GM12878 (cell line): Measurements from ENCODE around the gene DIMT1. TPM values are rescaled to one million over a fixed set of nuclear protein-coding genes. Genes with fewer than 3 reads are reported as not detected.
A peak's percentile ranks its signal among the peaks of the same experiment; 100 is the strongest.

Experiments
- ATAC-seq: fragments of 200-7000 bp; cut with Tn5 transposase; 3 replicates; pipeline ENCODE4 v1.9.1; 2020; ENCODE audit warnings: mild to moderate bottlenecking, moderate library complexity
- BruUV-seq: library from RNA; stranded (reverse); fragments of 400-500 nt; replicated peaks from 2 replicates; lab custom pipeline; 2021; lab: Mats Ljungman, UMichigan
- CTCF ChIA-PET: fragments of 300-600 bp; sonication (Branson Sonifier 250); formaldehyde crosslinking; extraction: SDS; loops from one replicate; lab custom pipeline; 2021; ENCODE audit warnings: inconsistent platforms; lab: Yijun Ruan, JAX
- POLR2A ChIA-PET: fragments of 350-600 bp; formaldehyde crosslinking; extraction: SDS; loops from one replicate; lab custom pipeline; 2021; ENCODE audit warnings: inconsistent platforms; lab: Charles Lee
- RAD21 ChIA-PET: fragments of 300-600 bp; sonication (Branson Sonifier 250); formaldehyde crosslinking; loops from one replicate; lab custom pipeline; 2023; ENCODE audit warnings: antibody characterized with exemption; ENCODE audit not compliant: unreplicated experiment; lab: Charles Lee
- SMC1A ChIA-PET: fragments of 300-600 bp; sonication (Branson Sonifier 250); formaldehyde crosslinking; loops from one replicate; lab custom pipeline; 2023; ENCODE audit not compliant: unreplicated experiment, uncharacterized antibody; lab: Charles Lee
- DNase-seq: peaks from one replicate; pipeline ENCODE4 v3.0.0-alpha.2; 2011; ENCODE audit warnings: low read depth, low spot score
- FAIRE-seq: peaks from 3 replicates; lab custom pipeline; 2011; peaks lifted over from hg19 to GRCh38; lab: Jason Lieb, UNC
- H2AFZ ChIP-seq: 2 replicates; pipeline ENCODE4 v1.6.0; 2011; ENCODE audit warnings: low read depth, low read length, control low read depth; ENCODE audit not compliant: control insufficient read depth
- H3K27ac ChIP-seq: 2 replicates; pipeline ENCODE4 v1.5.1; 2011; ENCODE audit warnings: control low read depth; ENCODE audit not compliant: control insufficient read depth, insufficient read depth
- H3K27me3 ChIP-seq, 2 experiments: replicated peaks in 1 of 2; 2 replicates each; pipeline versions ENCODE4 v1.6.0 to v1.6.1; 2011; ENCODE audit warnings: low read length in 1 of 2; ENCODE audit not compliant: control insufficient read depth in 2 of 2, insufficient read depth in 2 of 2
- H3K36me3 ChIP-seq, 2 experiments: 2 replicates each; pipeline ENCODE4 v1.5.1; 2011; ENCODE audit warnings: low read length in 1 of 2; ENCODE audit not compliant: control insufficient read depth in 2 of 2, insufficient read depth in 2 of 2
- H3K4me1 ChIP-seq: 2 replicates; pipeline ENCODE4 v1.6.1; 2011; ENCODE audit warnings: mild to moderate bottlenecking, low read length, moderate library complexity, mixed read lengths; ENCODE audit not compliant: control insufficient read depth, insufficient read depth
- H3K4me2 ChIP-seq: 2 replicates; pipeline ENCODE4 v1.6.0; 2011; ENCODE audit warnings: control low read depth; ENCODE audit not compliant: control insufficient read depth, insufficient read depth
- H3K4me3 ChIP-seq: fragments of 200-600 bp; sonication (generic); 2 replicates; pipeline ENCODE4 v1.5.1; 2016
- H3K79me2 ChIP-seq: 2 replicates; pipeline ENCODE4 v1.6.0; 2011; ENCODE audit warnings: low read length; ENCODE audit not compliant: control insufficient read depth, insufficient read depth
- H3K9ac ChIP-seq: 2 replicates; pipeline ENCODE4 v1.8.0; 2011; ENCODE audit warnings: low read length, control low read depth, mixed read lengths; ENCODE audit not compliant: control insufficient read depth, insufficient read depth
- H3K9me3 ChIP-seq: replicated peaks from 3 replicates; pipeline ENCODE4 v1.5.1; 2011; ENCODE audit warnings: mild to moderate bottlenecking, low read length; ENCODE audit not compliant: control insufficient read depth, insufficient read depth
- H4K20me1 ChIP-seq: 2 replicates; pipeline ENCODE4 v1.6.0; 2011; ENCODE audit not compliant: control insufficient read depth, insufficient read depth
- ASH2L ChIP-seq: fragments of 300-600, 200-600 bp; sonication (generic); IDR thresholded peaks from 2 replicates; pipeline ENCODE4 v1.6.1; 2017; ENCODE audit warnings: low read depth, mild to moderate bottlenecking, borderline replicate concordance
- BCLAF1 ChIP-seq: fragments of 450-650 bp; IDR thresholded peaks from 2 replicates; pipeline ENCODE4 v1.6.1; 2017; ENCODE audit warnings: antibody characterized with exemption, mild to moderate bottlenecking, moderate library complexity
- BHLHE40 ChIP-seq, 2 experiments: fragments of 450-650 bp in 1 of 2; IDR thresholded peaks; 2 replicates each; pipeline ENCODE4 v1.6.1; 2011 to 2017; ENCODE audit warnings: low read depth in 2 of 2, borderline replicate concordance in 1 of 2, improper control_type of control experiment in 1 of 2, low read length in 1 of 2, mild to moderate bottlenecking in 1 of 2
- BRCA1 ChIP-seq: IDR thresholded peaks from 2 replicates; pipeline ENCODE4 v1.6.1; 2011; ENCODE audit warnings: low read depth, low read length, improper control_type of control experiment
- CBX3 ChIP-seq: fragments of 200-600 bp; sonication (generic); IDR thresholded peaks from 2 replicates; pipeline ENCODE4 v1.6.1; 2016; ENCODE audit warnings: low read depth, borderline replicate concordance
- E2F8 ChIP-seq: fragments of 450-650 bp; IDR thresholded peaks from 2 replicates; pipeline ENCODE4 v1.6.1; 2018; ENCODE audit warnings: mild to moderate bottlenecking, low read depth, moderate library complexity; ENCODE audit not compliant: partially characterized antibody
- EED ChIP-seq: sonication (generic); IDR thresholded peaks from 2 replicates; pipeline ENCODE4 v1.6.1; 2016; ENCODE audit warnings: antibody characterized with exemption, low read depth
- ETV6 ChIP-seq, 2 experiments: fragments of 450-650 bp in 1 of 2; IDR thresholded peaks in 1 of 2; conservative IDR thresholded peaks in 1 of 2; 2 replicates each; pipeline ENCODE4 v1.6.1; 2014; ENCODE audit warnings: antibody characterized with exemption in 1 of 2, borderline replicate concordance in 1 of 2, low read depth in 1 of 2, mild to moderate bottlenecking in 1 of 2, moderate library complexity in 1 of 2
- FOXK2 ChIP-seq: fragments of 450-650 bp; IDR thresholded peaks from 2 replicates; pipeline ENCODE4 v1.6.1; 2017; ENCODE audit warnings: mild to moderate bottlenecking, moderate library complexity
- GATAD2B ChIP-seq: fragments of 450-650 bp; conservative IDR thresholded peaks from 2 replicates; pipeline ENCODE4 v1.6.1; 2017; ENCODE audit warnings: low read depth, mild to moderate bottlenecking, moderate library complexity
- JUND ChIP-seq: IDR thresholded peaks from 2 replicates; pipeline ENCODE4 v1.6.1; 2012; ENCODE audit warnings: low read depth, mild to moderate bottlenecking, low read length, improper control_type of control experiment, moderate library complexity
- KAT2A ChIP-seq: conservative IDR thresholded peaks from 2 replicates; pipeline ENCODE4 v1.6.1; 2011; ENCODE audit warnings: low read depth, low read length; ENCODE audit not compliant: control insufficient read depth
- MTA3 ChIP-seq: IDR thresholded peaks from 2 replicates; pipeline ENCODE4 v1.6.1; 2012; ENCODE audit warnings: low read length, inconsistent platforms, borderline replicate concordance
- MXI1 ChIP-seq: fragments of 150-350 bp; IDR thresholded peaks from 2 replicates; pipeline ENCODE4 v1.6.1; 2011; ENCODE audit warnings: low read depth, mild to moderate bottlenecking, inconsistent platforms, low read length, improper control_type of control experiment
- RCOR1 ChIP-seq: conservative IDR thresholded peaks from 2 replicates; pipeline ENCODE4 v1.6.1; 2012; ENCODE audit warnings: low read depth, low read length, improper control_type of control experiment
- SIX5 ChIP-seq: IDR thresholded peaks from 2 replicates; pipeline ENCODE4 v1.6.1; 2011; ENCODE audit warnings: mild to moderate bottlenecking, low read depth, low read length, moderate library complexity; ENCODE audit not compliant: severe bottlenecking
- SREBF2 ChIP-seq: IDR thresholded peaks from 2 replicates; pipeline ENCODE4 v1.6.1; 2012; ENCODE audit warnings: mild to moderate bottlenecking, low read length
- WGBS: methylation state at CpG from one replicate; pipeline ENCODE4 v1.1.6; 2016; ENCODE audit warnings: low lambda C conversion rate; ENCODE audit not compliant: insufficient replicate concordance, insufficient coverage; ENCODE audit errors: missing lambda C conversion rate; 5-methylcytosine and 5-hydroxymethylcytosine counted together
- in situ Hi-C: fragments of 300-500 bp; cut with MboI; formaldehyde crosslinking; loops from 9 replicates; pipeline ENCODE4 v1.14.3; 2018; ENCODE audit warnings: mixed read lengths
- intact Hi-C: fragments of 100-400 bp; cut with micrococcal nuclease; formaldehyde crosslinking; loops from one replicate; pipeline ENCODE4 v1.14.2; 2022; ENCODE audit not compliant: unreplicated experiment
- polyA plus RNA-seq, 11 experiments: library from polyadenylated mRNA; depleted of rRNA in 4 of 11; unstranded in 6 of 11; stranded (reverse) in 5 of 11; fragments of >200 nt; fragmentation: Nextera tagmentation in 4 of 11; fragmentation: Illumina TruSeq in 1 of 11; extraction: Ambion mirVana in 4 of 11; extraction: Trizol in 1 of 11; gene quantifications; 1 replicate in 1 of 11; 2 replicates in 10 of 11; pipeline versions ENCODE4 v1.2.1 to v1.2.3, GENCODE V29; 2011 to 2016; ENCODE audit warnings: inconsistent platforms in 2 of 11, missing spikeins in 2 of 11, low read depth in 1 of 11
- total RNA-seq, 4 experiments: library from RNA; depleted of rRNA in 3 of 4; stranded (reverse); fragments of >200 nt in 3 of 4; fragmentation: Illumina TruSeq in 1 of 4; extraction: Trizol in 1 of 4; gene quantifications; 2 replicates each; pipeline versions ENCODE4 v1.2.1 to v1.2.3, GENCODE V29; 2013 to 2021

Gene DIMT1
- total and polyA plus RNA-seq, 10 of the 15 experiments (the other 5 are each of a cell fraction or from before 2014, with no cell fraction given): 19.0 to 66.2 (median 31.6) TPM

GRCh38 chr5:62412549-62413329 is 9.0 kb upstream of the DIMT1 start, which contains the start of gene IPO11:
Gene IPO11 (plus strand): TSS chr5:62412763. CDS start chr5:62437280, 24,517 bp downstream.
- Histone ChIP-seq H4K20me1 (no peaks in the 10 kb centered on the region), H3K4me2 (peak within 1 kb of the TSS; percentile 88), H3K36me3 (no peaks in the 10 kb centered on the region; a peak in 1 of 4 replicates), H2AFZ (peak within 1 kb of the TSS; percentile 91), H3K27ac (peak within 1 kb of the TSS; percentile 56), H3K79me2 (peaks cover 31% of the 10 kb centered on the region), H3K27me3 (no peaks in the 10 kb centered on the region), H3K9me3 (no peaks in the 10 kb centered on the region), H3K4me3 (peak within 1 kb of the TSS; percentile 80), H3K9ac (peak within 1 kb of the TSS; percentile 45), H3K4me1 (peaks cover 4% of the 10 kb centered on the region; the same call in 1 of the 2 replicates)
- intact Hi-C loops: loop anchor here (1.0 kb wide), 1 partner anchor 107 kb away; no protein-coding TSS in a partner anchor
- ChIA-PET POLR2A (interaction anchor here (0.6 to 3.1 kb wide), 5 partner anchors 9 to 107 kb away, joined by 4 to 56 read pairs (median 5); partner anchors contain the start of genes DIMT1 and KIF2A), SMC1A (interaction anchor here (0.7 to 4.6 kb wide), 7 partner anchors 10 to 171 kb away, joined by 3 to 47 read pairs (median 3); partner anchors contain the start of gene DIMT1), CTCF (interaction anchor here (0.5 to 2.8 kb wide), 6 partner anchors 10 to 188 kb away, joined by 3 to 36 read pairs (median 4); partner anchors contain the start of gene DIMT1), RAD21 (interaction anchor here (1.1 to 2.6 kb wide), 3 partner anchors 9 to 50 kb away, joined by 3 to 41 read pairs (median 3); partner anchors contain the start of gene DIMT1)
- ATAC-seq (peak; percentile 98), FAIRE-seq (peak; percentile 99), DNase-seq (peak; percentile 98)
- in situ Hi-C loops: no loop called here
- WGBS: under 1% methylated on average over 56 of the region's 66 CpGs
- BruUV-seq: no TSS peak
- no peak for TF ChIP-seq SREBF2
- TF ChIP-seq BHLHE40 (IDR thresholded peaks at IDR 0.05; ENCODE audit: borderline replicate concordance in 1 of 2, low read depth in 2 of 2, low read length in 1 of 2): peak; percentile 26 to 32; a peak in 1 of 4 replicates
- peak; percentile 96 for TF ChIP-seq MXI1
- TF ChIP-seq GATAD2B: peak; percentile 69; the same call in 1 of the 2 replicates
- TF ChIP-seq JUND: no peak
- peak; percentile 93; the same call in 1 of the 2 replicates for TF ChIP-seq ASH2L
- no peak for TF ChIP-seq CBX3
- TF ChIP-seq KAT2A: no peak
- TF ChIP-seq BRCA1: no peak
- no peak for TF ChIP-seq ETV6 (conservative IDR thresholded peaks at IDR 0.05 in 1 of 2, IDR thresholded peaks at IDR 0.05 in 1 of 2; ENCODE audit: borderline replicate concordance in 1 of 2, low read depth in 1 of 2)
- TF ChIP-seq FOXK2: peak; percentile 75
- no peak for TF ChIP-seq BCLAF1
- TF ChIP-seq E2F8: peak; percentile 96
- TF ChIP-seq RCOR1: peak; percentile 82; the same call in 1 of the 2 replicates
- no peak for TF ChIP-seq EED
- TF ChIP-seq MTA3: no peak
- peak; percentile 66 for TF ChIP-seq SIX5
